Muscle layer of duodenum (tissue), 2 donors: ENCODE results near the gene ARHGEF11.

Experiments
- H3K27ac ChIP-seq: one replicate; pipeline ENCODE4 v1.7.0; 2013; ENCODE audit warnings: mild to moderate bottlenecking, low read length
- H3K27me3 ChIP-seq: one replicate; pipeline ENCODE4 v1.7.0; 2013; ENCODE audit warnings: low read depth, mild to moderate bottlenecking, control low read depth, low read length
- H3K36me3 ChIP-seq, 2 donors: one replicate each; pipeline ENCODE4 v1.7.0; 2013; ENCODE audit warnings: low read length in 2 of 2, control low read depth in 1 of 2, mild to moderate bottlenecking in 1 of 2; ENCODE audit not compliant: insufficient read depth in 2 of 2, control insufficient read depth in 1 of 2
- H3K4me1 ChIP-seq, 2 donors: one replicate each; pipeline ENCODE4 v1.7.0; 2013; ENCODE audit warnings: low read length in 2 of 2, mild to moderate bottlenecking in 2 of 2, control low read depth in 1 of 2, moderate library complexity in 1 of 2; ENCODE audit not compliant: insufficient read depth in 2 of 2, control insufficient read depth in 1 of 2
- H3K4me3 ChIP-seq, 2 donors: one replicate each; pipeline ENCODE4 v1.7.0; 2013; ENCODE audit warnings: low read length in 2 of 2, low read depth in 1 of 2, mild to moderate bottlenecking in 1 of 2
- H3K9me3 ChIP-seq, 2 donors: one replicate each; pipeline ENCODE4 v1.7.0; 2013; ENCODE audit warnings: low read length in 2 of 2, control low read depth in 1 of 2, mild to moderate bottlenecking in 1 of 2; ENCODE audit not compliant: control insufficient read depth in 1 of 2
- donor health status: healthy.

ARHGEF11 gene, protein sequence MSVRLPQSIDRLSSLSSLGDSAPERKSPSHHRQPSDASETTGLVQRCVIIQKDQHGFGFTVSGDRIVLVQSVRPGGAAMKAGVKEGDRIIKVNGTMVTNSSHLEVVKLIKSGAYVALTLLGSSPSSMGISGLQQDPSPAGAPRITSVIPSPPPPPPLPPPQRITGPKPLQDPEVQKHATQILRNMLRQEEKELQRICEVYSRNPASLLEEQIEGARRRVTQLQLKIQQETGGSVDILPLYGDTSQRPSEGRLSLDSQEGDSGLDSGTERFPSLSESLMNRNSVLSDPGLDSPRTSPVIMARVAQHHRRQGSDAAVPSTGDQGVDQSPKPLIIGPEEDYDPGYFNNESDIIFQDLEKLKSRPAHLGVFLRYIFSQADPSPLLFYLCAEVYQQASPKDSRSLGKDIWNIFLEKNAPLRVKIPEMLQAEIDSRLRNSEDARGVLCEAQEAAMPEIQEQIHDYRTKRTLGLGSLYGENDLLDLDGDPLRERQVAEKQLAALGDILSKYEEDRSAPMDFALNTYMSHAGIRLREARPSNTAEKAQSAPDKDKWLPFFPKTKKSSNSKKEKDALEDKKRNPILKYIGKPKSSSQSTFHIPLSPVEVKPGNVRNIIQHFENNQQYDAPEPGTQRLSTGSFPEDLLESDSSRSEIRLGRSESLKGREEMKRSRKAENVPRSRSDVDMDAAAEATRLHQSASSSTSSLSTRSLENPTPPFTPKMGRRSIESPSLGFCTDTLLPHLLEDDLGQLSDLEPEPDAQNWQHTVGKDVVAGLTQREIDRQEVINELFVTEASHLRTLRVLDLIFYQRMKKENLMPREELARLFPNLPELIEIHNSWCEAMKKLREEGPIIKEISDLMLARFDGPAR (N-terminal part only)

DNA sequence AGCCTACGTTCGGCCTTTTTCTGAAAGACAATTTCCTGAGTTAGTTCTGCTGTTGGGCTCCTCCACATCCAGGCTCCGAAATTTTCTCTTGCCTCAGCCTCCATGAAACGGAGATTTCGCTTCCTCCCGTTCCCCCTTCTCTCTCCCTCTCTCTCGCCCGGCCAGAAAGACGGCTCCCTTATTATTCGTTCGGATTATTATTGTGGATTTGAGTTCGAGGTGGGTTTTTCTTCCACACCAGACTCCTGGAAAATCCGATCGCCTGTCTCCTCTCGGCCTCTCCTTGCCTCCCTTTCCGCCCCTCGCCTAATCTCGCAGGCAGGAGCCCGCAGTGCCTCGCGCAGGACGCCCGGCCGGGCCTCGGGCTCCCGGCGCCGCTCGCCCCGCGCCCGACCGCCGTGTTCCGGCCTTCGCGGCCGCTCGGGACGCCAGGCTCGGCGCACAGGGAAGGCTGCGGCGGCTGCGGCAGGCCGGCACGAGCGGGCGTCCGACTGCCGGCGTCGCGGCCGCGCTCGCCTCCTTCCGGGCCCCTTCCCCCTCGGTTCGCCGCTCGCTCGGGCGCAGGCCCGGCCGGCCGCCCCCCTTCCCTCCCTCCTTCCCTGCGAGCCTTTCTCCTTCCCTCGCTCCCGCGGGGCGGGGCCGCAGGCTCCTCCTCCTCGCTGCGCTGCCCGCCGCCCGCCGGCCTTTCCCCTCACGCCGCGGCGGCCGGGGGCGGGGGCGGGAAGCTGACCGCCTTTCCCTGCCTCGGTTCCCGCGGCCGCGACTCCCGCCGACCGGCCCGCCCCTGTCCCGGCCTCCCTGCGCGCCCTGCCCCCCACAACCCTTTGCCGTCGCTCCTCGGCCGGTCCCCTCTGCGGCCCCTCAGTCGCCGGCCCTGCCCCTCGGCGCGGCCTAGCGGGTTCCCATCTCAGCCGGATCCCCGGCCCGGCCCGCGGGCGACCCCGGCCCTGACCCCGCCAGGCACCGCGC lies at the start of gene ARHGEF11:
TSS of gene ARHGEF11 (minus strand) at position 493 of the 969 bp plus-strand sequence. CDS start 1,412 bp downstream, outside the sequence.
- H3K27ac ChIP-seq = peak within 1 kb of the TSS; percentile 94
- peak within 1 kb of the TSS; percentile 69 to 90 for H3K4me3 ChIP-seq
- peaks cover 27 to 32% of the 10 kb centered on the region in 2 donors for H3K4me1 ChIP-seq
- no peaks in the 10 kb centered on the region for H3K9me3 ChIP-seq
- H3K36me3 ChIP-seq = no peaks in the 10 kb centered on the region
- H3K27me3 ChIP-seq = no peaks in the 10 kb centered on the region

DNA sequence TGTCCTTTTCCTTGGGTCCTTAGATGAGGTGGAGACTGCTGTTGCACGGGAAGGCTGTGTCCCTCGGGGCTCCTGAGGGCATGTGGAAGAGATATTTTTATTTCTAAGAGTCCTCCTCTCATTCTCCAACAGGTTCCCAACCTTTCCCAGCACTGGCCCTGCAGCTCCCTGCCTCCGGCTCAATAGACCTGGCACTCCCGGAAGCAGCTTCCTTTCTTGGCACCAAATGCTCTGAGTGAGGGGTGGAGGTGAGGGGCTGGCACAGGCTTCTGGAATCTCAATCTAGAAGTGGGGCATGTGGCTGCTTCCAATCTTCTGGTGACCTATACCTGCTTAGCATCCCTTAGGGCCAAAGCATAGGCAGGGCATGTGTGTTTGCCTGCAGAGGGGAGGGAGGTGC lies 49.5 kb upstream of the ARHGEF11 start:
- Histone ChIP-seq H3K27me3 (no peaks in the 10 kb centered on the region), H3K27ac (no peak overlapping the region), H3K9me3 (no peaks in the 10 kb centered on the region), H3K36me3 (no peaks in the 10 kb centered on the region), H3K4me3 (no peak overlapping the region), H3K4me1 (no peaks in the 10 kb centered on the region)

DNA sequence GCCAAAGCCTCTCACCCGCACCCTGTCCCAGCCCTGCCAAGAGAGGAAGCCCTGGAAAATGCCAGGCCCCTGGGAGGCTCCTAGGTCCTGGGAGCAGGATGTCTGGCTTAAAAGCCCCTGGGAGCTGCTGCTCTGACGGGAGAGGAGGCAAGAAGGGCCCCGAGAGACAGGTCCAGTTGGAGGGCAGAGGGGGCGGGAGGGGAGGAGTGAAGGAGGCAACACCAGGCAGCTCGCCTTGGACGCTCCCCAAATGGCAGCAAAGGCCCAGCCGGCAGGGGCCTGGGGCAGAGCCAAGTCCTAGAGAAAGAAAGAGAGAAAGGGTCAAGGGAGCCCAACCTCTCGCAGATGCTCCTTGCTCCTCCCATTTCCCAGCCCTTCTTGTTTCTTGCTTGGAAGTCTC lies 47.3 kb upstream of the ARHGEF11 start:
- no peaks in the 10 kb centered on the region for H3K27me3 ChIP-seq
- no peak overlapping the region for H3K27ac ChIP-seq
- H3K9me3 ChIP-seq = no peaks in the 10 kb centered on the region
- no peaks in the 10 kb centered on the region for H3K36me3 ChIP-seq
- H3K4me3 ChIP-seq = no peak overlapping the region
- H3K4me1 ChIP-seq = no peaks in the 10 kb centered on the region

DNA sequence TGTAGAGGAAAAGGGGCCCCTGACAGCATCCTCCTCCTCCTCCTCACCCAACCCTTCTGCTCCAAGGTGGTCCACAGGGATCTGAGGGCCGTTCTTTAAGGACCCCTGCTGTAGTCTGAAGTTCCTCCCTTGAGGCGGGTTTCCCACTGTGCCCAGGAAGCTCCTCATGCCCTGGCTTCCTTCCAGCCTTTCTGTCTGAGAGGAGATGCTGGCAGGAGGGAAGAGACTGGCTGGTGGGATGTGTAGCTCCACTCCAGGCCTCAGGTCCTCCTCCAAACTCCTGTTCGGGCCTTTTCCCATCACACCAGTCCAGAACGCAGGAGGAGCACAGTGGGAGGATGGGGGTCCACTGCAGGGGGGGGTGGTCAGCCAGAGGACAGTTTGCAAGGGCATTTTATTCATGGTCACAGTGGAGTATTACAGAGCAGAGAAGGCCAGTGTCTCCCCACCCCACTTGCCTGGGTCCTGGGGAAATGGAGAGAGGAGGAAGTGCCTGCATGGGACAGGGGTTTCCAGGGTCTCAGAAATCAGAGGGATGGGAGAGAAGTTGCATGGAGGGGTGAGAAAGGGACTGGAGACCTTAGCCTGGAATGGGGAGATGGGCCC lies 46.2 kb upstream of the ARHGEF11 start:
- Histone ChIP-seq H3K36me3 (no peaks in the 10 kb centered on the region), H3K4me3 (no peak overlapping the region), H3K27ac (no peak overlapping the region), H3K4me1 (no peaks in the 10 kb centered on the region), H3K9me3 (no peaks in the 10 kb centered on the region), H3K27me3 (no peaks in the 10 kb centered on the region)

DNA sequence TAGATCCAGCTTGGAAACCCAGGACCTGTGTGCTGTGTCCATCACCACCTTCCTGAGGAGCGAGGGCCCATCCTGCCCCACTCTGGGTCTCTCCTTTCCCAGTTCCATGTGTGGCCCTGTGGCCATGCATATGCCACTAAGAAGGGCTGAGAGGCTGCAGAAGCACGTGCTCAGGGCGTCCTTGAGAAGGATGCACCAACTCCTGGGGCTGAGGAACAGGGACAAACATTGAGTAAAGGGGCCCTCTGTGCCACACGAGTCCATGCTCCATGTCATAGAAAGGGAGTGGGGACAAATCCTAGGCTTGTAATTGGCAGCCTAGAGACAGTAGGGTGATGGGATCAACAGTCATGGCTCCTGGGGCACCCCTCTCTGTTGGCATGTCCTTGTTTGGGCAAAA lies 45.6 kb upstream of the ARHGEF11 start:
- no peaks in the 10 kb centered on the region for H3K36me3 ChIP-seq
- no peaks in the 10 kb centered on the region for H3K27me3 ChIP-seq
- no peaks in the 10 kb centered on the region for H3K4me1 ChIP-seq
- no peak overlapping the region for H3K4me3 ChIP-seq
- H3K9me3 ChIP-seq = no peaks in the 10 kb centered on the region
- no peak overlapping the region for H3K27ac ChIP-seq

DNA sequence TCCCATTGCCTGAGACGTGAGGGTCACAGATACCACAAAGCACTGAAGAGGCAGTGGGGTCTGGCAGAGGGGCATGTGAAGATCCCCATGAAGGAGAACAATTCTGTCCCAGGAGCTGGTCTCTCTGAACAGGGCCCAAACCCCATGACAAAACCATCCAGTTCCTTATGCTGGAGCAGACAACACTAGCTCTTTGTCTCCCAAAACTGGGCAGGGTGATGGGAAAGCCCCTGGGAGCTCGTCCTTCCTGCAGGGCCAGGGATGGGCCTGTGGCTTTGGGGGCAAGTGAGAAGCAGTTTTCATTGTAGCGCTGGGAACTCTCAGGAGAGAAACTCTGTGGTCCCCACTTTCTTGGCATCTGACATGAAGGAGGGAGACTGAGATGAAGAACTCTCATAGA lies 45.2 kb upstream of the ARHGEF11 start:
- H3K4me3 ChIP-seq = no peak overlapping the region
- H3K4me1 ChIP-seq = no peaks in the 10 kb centered on the region
- no peaks in the 10 kb centered on the region for H3K9me3 ChIP-seq
- H3K27ac ChIP-seq = no peak overlapping the region
- H3K36me3 ChIP-seq = no peaks in the 10 kb centered on the region
- no peaks in the 10 kb centered on the region for H3K27me3 ChIP-seq

DNA sequence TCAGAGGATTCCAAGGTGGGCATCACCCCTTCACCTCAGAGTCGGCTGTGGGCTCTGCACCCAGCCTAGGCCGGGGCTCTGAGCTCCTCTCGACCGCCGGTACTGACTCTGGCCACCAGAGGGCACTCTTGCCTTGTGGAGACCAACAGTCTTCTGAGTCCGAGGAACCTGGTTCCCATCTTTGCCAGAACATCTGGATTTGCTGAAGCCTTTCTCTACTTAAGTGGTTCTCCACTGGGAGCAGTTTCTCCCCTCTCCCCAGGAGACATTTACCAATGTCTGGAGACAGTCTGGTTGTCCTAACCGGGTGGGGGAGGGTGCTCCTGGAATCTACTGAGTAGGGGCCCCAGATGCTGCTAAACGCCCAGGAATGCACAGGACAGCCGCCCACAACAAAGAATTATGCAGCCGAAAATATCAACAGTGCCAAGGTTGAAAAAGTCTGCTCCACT lies 44.7 kb upstream of the ARHGEF11 start:
- H3K4me3 ChIP-seq = no peak overlapping the region
- no peaks in the 10 kb centered on the region for H3K27me3 ChIP-seq
- no peaks in the 10 kb centered on the region for H3K4me1 ChIP-seq
- no peaks in the 10 kb centered on the region for H3K9me3 ChIP-seq
- no peaks in the 10 kb centered on the region for H3K36me3 ChIP-seq
- H3K27ac ChIP-seq = no peak overlapping the region

DNA sequence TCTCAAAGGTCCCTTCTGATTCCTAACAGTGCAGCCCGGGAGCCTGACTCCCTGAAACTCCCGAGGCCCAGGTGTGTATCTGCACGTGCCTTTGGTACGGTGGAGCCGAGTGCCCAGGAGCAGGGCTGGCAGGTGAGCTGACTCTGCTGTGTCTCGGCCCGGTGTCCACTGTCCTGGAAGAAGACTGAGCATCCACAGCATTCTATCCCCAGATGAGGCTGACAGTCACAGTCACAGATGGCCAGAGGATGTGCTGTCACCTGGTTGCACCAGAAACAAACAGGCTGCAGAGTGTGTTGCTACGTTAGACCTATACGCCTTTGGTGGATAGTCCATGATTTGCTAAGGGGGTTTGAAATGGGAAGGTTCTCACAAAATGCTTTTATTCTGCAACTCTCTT lies 44.2 kb upstream of the ARHGEF11 start:
- H3K4me1 ChIP-seq = no peaks in the 10 kb centered on the region
- no peaks in the 10 kb centered on the region for H3K36me3 ChIP-seq
- no peak overlapping the region for H3K27ac ChIP-seq
- no peaks in the 10 kb centered on the region for H3K9me3 ChIP-seq
- no peak overlapping the region for H3K4me3 ChIP-seq
- no peaks in the 10 kb centered on the region for H3K27me3 ChIP-seq

DNA sequence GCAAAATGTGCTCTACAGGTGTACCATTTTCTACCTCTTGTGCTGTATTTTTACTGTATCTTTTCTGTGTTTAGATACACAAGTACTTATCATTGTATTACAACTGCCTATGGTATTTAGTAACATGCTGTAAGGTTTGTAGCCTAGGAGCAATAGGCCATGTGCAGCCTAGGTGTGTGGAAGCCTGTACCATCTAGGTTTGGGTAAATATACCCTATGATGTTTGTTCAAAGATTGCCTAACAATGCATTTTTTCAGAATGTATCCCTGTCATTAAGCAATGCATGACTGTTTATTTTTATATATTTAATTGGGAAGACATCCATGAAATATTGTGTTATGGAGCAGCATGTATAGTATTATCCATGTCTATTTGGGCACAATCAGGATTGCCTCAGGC lies 43.1 kb upstream of the ARHGEF11 start:
- Histone ChIP-seq H3K4me1 (no peaks in the 10 kb centered on the region), H3K27ac (no peak overlapping the region), H3K27me3 (no peaks in the 10 kb centered on the region), H3K36me3 (no peaks in the 10 kb centered on the region), H3K4me3 (no peak overlapping the region), H3K9me3 (no peaks in the 10 kb centered on the region)

DNA sequence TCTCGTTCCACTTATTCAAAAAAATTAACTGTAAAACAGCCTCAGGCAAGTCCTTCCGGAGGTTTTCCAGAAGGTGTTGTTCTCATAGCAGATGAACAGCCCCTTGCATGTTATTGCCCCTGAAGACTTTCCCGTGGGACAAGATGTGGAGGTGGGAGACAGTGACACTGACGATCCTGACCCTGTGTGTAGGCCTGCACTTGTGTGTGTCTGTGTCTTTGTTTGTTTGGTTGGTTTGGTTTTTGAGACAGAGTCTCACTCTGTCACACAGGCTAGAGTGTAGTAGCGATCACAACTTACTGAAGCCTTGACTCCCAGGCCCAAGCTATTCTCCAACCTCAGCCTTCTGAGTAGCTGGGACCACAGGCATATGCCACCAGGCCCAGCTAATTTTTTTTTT lies 41.5 kb upstream of the ARHGEF11 start:
- Histone ChIP-seq H3K4me3 (no peak overlapping the region), H3K9me3 (no peaks in the 10 kb centered on the region), H3K27me3 (no peaks in the 10 kb centered on the region), H3K27ac (no peak overlapping the region), H3K36me3 (no peaks in the 10 kb centered on the region), H3K4me1 (no peaks in the 10 kb centered on the region)
